ENCODE data around the gene ACKR1. TPM values are rescaled to one million over a fixed set of nuclear protein-coding genes. Genes with fewer than 3 reads are reported as not detected.

The ACKR1 gene
- not detected in 2 replicates for total RNA-seq

GRCh38 chr1:159204161-159205141, at the start of gene ACKR1:
ACKR1 (plus strand) TSS chr1:159204875; CDS start chr1:159204960, 85 bp downstream.

DNA sequence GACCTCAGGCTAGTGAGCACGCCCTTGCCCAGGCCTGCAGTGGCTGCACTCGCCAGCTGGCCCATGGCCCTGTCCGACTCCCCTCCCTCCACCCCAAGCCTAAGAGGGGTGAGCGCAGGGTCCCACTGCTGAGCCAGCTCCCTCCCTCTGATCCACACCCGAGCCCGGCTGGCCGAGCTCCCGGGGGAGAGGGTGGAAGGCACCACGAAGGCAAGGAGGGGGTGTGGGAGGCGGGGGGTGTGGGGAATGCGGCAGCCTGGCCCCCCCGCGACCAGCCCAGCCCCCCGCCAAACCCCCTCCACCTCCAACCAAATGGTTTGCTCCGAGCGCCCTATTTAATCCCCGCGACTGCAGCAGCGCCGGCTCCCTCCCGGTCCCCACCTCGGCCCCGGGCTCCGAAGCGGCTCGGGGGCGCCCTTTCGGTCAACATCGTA, 33.4 kb upstream of the ACKR1 start, which contains the start of gene CADM3:
Gene CADM3, plus strand, starts transcription at position 362 of the 434 bp plus-strand sequence. CDS start 151 bp downstream, outside the sequence.

Small RNA genes within 50 kb of the gene (small RNA-seq; reads per million reads assigned to genes)
- gene RNA5SP60, result not detected

Other genes starting within 250 kb of the ACKR1 start
- gene IFI16, start 195.0 kb upstream of the ACKR1 start, total RNA-seq, result 0.79 and 1.4 TPM in 2 replicates
- 0.11 TPM in 1 of 2 replicates, not detected in the other for gene AIM2, start 128.1 kb upstream of the ACKR1 start, total RNA-seq
- not detected in 2 replicates for gene CADM3, start 33.3 kb upstream of the ACKR1 start, total RNA-seq
- not detected in 2 replicates for gene FCER1A, start 97.5 kb downstream of the ACKR1 start, total RNA-seq
- not detected in 2 replicates for gene OR10J4, start 227.3 kb downstream of the ACKR1 start, total RNA-seq
- not detected in 2 replicates for gene OR10J1, start 234.8 kb downstream of the ACKR1 start, total RNA-seq